GM19468 (cell line): ENCODE measurements around the gene CRB1.

Experiments
- ATAC-seq: cut with Tn5 transposase; IDR thresholded peaks from one replicate; pipeline ENCODE4 v1.9.1; 2021; ENCODE audit warnings: mild to moderate bottlenecking, moderate library complexity, moderate number of reproducible peaks; ENCODE audit not compliant: unreplicated experiment; ENCODE audit errors: extremely low read depth

The CRB1 gene

DNA sequence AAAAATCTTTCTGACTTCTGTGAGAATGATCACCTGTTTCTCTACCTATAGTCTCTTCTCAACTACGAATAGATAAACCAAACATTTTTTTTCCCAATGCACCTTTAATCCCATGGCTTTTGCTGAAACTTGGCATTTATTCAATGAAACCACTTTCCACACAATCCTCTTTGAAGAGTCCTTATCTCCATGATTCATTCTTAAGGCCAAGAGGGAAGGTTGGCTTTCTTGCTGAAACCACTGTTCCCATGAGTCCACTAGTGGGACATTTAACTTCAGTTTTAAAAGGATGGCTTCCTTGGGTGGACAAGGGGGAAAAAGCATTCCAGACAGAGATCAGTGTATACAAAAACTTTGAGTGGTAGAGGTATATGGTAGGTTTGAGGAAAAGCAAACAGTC is 73.6 kb downstream of the CRB1 start:
- no peak for ATAC-seq

GRCh38 chr1:197342044-197342565 is 74.1 kb downstream of the CRB1 start:
- ATAC-seq, result no peak

GRCh38 chr1:197342669-197343068 is 74.6 kb downstream of the CRB1 start:
- no peak for ATAC-seq

GRCh38 chr1:197343663-197344273 is 75.7 kb downstream of the CRB1 start:
- ATAC-seq, result no peak

- ATAC-seq, result no peak
Observed at GRCh38 chr1:197351821-197352440, 83.9 kb downstream of the CRB1 start.

DNA sequence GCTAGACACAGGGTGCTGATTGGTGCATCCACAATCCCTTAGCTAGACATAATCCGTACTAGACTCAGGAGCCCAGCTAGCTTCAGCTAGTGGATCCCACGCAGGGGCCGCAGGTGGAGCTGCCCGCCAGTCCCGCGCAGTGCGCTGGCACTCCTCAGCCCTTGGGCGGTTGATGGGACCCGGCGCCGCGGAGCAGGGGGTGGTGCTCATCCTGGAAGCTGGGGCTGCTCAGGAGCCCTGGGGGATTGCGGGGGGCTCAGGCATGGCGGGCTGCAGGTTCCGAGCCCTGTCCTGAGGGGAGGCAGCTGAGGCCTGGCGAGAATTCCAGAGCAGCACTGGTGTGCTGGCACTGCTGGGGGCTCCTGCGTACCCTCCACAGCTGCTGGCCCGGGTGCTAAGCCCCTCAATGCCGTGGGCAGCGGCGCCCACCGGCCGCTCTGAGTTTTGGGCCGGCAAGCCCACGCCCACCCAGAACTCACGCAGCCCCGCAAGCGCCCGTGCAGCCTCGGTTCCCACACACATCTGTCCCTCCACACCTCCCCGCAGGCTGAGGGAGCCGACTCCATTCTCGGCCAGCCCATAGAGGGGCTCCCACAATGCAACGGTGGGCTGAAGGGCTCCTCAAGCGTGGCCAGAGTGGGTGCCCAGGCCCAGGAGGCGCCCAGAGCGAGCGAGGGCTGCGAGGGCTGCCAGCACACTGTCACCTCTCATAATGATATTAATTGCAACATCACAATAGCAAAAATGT is 87.4 kb downstream of the CRB1 start:
- no peak for ATAC-seq

GRCh38 chr1:197356723-197357533 is 88.9 kb downstream of the CRB1 start:
- peak; percentile 42 for ATAC-seq

GRCh38 chr1:197358959-197359358 is 90.9 kb downstream of the CRB1 start:
- ATAC-seq, result no peak

DNA sequence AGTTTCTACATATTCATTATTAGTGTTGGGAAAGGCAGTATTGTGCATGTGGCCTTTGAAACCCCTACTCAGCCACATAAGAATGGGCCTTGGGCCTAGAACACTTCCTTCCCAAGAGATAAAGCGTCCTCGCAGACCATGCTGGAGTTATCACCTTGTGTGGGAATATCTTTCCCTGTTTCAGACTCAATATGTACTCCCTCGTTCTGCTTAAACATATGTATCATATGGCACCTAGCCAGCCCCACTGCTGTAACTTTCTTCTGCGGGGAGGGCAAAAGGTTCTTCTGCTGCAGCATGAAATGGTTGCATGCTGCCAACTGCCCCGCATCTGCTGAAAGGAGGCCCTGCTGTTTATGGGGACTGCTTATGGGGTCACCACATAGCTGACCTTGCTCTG is 92.0 kb downstream of the CRB1 start:
- ATAC-seq, result no peak

GRCh38 chr1:197362871-197363270 is 94.8 kb downstream of the CRB1 start:
- ATAC-seq, result no peak

GRCh38 chr1:197363855-197364254 is 95.8 kb downstream of the CRB1 start:
- ATAC-seq, result no peak

GRCh38 chr1:197366996-197367395 is 98.9 kb downstream of the CRB1 start:
- no peak for ATAC-seq

DNA sequence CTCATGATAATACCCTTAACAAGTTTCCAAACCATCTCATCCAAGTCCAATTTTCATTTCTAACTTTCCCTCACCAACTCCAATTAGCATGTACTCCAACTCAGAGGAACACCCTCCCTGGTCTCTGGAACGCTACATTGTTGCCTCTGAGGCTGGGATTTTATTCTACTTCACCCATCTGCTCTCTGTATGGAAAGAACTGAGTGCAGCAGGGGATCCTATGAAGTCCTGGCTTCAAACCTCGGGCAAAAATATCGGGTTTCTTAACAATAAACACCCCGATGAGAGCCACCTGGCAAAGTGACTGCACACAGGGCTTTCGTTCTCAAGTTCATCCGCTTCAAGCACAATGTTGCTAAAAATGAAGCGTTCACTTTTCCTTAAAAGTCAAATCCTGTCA is 99.6 kb downstream of the CRB1 start:
- no peak for ATAC-seq

GRCh38 chr1:197374428-197374827 is 106.4 kb downstream of the CRB1 start:
- no peak for ATAC-seq

- no peak for ATAC-seq
Observed at GRCh38 chr1:197384471-197384870, 116.4 kb downstream of the CRB1 start.

GRCh38 chr1:197388801-197389200 is 120.7 kb downstream of the CRB1 start:
- ATAC-seq, result no peak

DNA sequence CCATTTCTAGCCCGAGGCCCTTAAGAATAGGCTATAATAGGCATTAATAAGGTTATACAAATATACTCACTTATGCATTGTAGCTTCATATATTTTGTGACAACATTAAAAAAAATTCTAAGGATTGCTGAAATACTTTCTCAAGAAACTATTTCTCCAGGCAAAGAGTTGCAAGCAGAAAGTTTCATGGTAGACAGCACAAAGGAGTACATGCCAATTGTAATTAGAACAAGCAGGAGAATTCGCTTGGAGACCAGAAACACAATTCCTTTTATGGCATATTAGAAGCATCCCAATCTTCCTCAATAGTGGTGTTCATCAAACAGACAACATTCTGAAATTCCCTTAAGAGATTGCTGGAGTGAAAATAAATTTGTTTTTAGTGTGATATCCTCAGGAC is 122.8 kb downstream of the CRB1 start:
- no peak for ATAC-seq

DNA sequence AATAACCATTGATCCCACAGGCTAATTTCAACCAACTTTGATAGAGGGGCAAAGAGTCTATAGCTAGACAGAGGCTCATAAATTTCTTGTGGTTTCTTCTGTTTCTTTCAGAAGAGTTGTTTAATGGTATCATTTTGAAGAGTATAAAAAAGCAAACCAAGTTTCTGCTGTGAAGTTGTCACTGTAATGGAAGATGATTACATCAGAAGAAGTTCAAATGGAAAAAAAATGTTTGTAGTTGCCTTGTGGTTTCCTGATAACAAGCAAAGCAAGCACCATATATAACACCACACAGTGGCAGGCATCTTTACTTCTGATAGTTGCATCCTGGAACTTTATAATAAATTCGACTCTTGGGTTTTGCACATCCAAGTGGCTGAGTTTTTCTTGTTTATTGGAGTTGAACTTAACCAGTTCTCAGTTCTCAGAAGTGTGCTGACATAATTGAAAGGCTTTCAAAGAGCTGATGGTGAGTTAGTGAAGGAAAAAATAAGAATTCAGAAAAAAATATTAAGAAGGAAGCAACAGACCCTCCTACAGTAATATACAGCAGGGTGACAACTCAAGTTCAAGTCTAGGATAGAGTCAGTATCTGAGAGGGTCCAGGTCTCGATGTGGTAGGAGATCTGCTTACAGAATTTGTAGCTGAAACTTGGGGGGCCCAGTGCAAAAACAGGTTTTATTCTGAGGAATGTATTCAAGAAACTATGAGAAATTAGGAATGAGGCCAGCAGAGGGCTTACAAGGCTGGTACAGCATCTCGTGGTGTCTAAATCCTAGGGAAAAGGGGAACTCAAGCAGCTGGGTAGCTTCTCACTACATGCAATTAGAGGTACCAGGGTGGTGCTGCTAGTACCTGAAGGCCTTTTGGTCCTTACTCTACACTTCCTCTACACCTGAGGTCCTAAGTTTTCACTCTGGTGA is 123.5 kb downstream of the CRB1 start:
- no peak for ATAC-seq

DNA sequence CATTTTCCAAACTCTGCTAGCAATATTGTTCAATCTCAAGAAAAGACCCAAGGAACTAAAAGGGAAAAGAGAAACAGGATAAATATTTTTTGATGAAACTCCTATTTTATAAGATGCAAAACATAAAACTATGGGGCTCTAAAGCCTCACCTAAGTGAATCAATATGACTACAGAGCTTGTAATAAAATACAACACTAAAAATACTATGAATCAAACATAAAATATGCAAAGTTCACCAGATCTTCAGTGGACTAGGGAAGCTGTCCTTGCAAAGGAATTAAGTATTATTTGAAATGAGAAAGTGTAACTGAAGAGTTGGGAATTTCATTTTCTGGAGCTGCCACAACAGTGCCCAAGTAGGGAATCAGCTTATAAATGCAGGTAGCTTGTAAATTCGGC is 124.5 kb downstream of the CRB1 start:
- no peak for ATAC-seq

DNA sequence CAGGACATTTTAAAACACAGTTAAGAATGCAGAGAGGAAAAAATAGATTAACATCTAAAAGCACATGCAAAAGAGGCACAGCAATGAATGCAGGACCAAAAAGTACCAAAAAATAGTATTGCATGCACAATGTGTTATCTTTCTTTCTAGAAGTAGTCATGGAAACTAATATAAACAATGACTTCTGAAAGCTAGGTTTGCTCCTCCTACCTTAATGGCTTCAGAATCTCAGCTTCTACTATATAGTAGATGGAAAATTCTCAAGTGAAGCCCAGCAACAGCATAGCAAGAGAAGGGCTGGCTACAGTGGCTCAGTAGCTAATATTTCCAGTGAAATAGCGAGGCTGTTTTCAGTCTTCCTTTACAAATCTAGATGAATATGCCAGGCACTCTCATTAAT is 125.1 kb downstream of the CRB1 start:
- ATAC-seq, result no peak
